Measurements from ENCODE around the gene MYRFL. TPM values are rescaled to one million over a fixed set of nuclear protein-coding genes. Genes with fewer than 3 reads are reported as not detected.

The MYRFL gene
- polyA plus RNA-seq, 1 donor, result 14.9 TPM

- Histone ChIP-seq H3K4me1 (ENCODE audit: control insufficient read depth, insufficient read depth, low read length) (no peaks in the 10 kb centered on the region), H3K4me3 (ENCODE audit: low read length) (no peak overlapping the region), H3K9me3 (ENCODE audit: control insufficient read depth, low read depth, low read length) (no peaks in the 10 kb centered on the region), H3K36me3 (ENCODE audit: control insufficient read depth, insufficient read depth, low read length) (no peaks in the 10 kb centered on the region), H3K27ac (ENCODE audit: low read length) (no peak overlapping the region), H3K27me3 (ENCODE audit: control insufficient read depth, insufficient read depth, low read length) (no peaks in the 10 kb centered on the region)
- DNase-seq, result no peak
Measured at GRCh38 chr12:69947123-69947522, 122.1 kb downstream of the MYRFL start.

GRCh38 chr12:69947897-69948296 is 122.9 kb downstream of the MYRFL start:
- no peak overlapping the region for H3K4me3 ChIP-seq (ENCODE audit: low read length)
- no peaks in the 10 kb centered on the region for H3K36me3 ChIP-seq (ENCODE audit: control insufficient read depth, insufficient read depth, low read length)
- DNase-seq, result no peak
- no peaks in the 10 kb centered on the region for H3K9me3 ChIP-seq (ENCODE audit: control insufficient read depth, low read depth, low read length)
- H3K27ac ChIP-seq (ENCODE audit: low read length), result no peak overlapping the region
- H3K4me1 ChIP-seq (ENCODE audit: control insufficient read depth, insufficient read depth, low read length), result no peaks in the 10 kb centered on the region
- no peaks in the 10 kb centered on the region for H3K27me3 ChIP-seq (ENCODE audit: control insufficient read depth, insufficient read depth, low read length)
- no CpG with 5 or more reads among the region's 1 CpG for WGBS (ENCODE audit: insufficient coverage, low lambda C conversion rate)

DNA sequence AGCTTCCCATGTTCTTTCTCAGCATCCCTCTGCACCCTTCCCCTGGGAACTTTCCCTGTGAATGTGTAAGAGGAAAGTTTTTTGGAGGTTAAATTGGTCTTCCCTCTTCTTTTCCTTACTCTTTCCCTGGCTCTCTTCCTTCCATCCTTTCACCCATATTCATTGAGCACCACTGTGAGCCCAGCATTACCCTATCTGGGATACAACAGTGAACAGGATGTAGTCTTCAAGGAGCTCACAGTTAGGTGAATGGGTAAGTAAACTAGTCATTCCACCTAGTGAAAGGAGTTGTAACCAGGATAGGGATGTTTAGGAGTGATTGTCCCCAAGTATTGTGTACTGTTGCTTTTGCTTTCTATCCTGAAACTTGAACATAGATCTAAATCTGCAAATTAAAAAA is 123.8 kb downstream of the MYRFL start:
- Histone ChIP-seq H3K36me3 (ENCODE audit: control insufficient read depth, insufficient read depth, low read length) (peaks cover 2% of the 10 kb centered on the region), H3K4me1 (ENCODE audit: control insufficient read depth, insufficient read depth, low read length) (no peaks in the 10 kb centered on the region), H3K4me3 (ENCODE audit: low read length) (no peak overlapping the region), H3K9me3 (ENCODE audit: control insufficient read depth, low read depth, low read length) (no peaks in the 10 kb centered on the region), H3K27me3 (ENCODE audit: control insufficient read depth, insufficient read depth, low read length) (no peaks in the 10 kb centered on the region), H3K27ac (ENCODE audit: low read length) (no peak overlapping the region)
- no peak for DNase-seq

DNA sequence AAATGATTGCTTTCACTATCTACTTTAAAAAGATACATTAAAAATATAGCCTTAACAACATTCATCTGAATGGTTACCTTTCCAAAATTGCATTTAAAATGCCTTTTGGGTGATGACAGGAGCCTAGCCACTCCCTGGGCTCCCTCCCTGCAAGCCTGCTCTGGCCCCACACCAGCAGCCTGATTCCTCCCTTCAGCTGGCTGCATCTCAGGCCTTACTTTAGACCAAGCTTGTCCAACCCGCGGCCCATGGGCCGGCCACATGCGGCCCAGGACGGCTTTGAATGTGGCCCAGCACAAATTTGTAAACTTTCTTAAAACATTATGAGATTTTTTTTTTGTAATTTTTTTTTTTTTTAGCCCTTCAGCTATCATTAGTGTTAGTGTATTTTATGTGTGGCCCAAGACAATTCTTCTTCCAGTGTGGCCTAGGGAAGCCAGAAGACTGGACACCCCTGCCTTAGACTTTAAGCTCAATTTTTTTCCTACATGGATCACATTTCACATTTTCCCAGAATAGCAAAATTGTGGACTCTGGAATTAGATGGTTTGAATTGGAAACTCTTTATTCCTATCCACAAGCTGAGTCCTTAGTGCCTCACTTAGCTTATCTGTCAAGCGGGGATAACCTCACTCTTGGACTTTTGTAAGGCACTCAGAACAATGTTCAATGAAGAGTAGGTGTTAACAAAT is 124.4 kb downstream of the MYRFL start:
- no CpG with 5 or more reads among the region's 6 CpGs for WGBS (ENCODE audit: insufficient coverage, low lambda C conversion rate)

DNA sequence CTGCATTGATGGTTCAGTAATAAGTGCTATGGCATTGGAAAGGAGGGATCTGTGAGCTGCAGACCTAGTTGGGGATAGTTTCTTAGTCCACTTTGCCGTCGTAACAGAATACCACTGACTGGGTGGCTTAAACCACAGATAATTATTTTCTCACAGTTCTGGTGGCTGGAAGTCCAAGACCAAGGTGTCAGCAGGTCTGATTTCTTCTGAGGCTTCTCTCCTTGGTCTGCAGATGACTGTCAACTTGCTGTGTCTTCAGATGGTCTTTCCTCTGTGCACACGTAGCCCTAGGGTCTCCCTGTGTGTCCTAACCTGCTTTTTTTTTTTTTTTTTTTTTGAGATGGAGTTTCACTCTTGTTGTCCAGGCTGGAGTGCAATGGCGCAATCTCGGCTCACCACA is 126.1 kb downstream of the MYRFL start:
- Histone ChIP-seq H3K4me3 (ENCODE audit: low read length) (no peak overlapping the region), H3K4me1 (ENCODE audit: control insufficient read depth, insufficient read depth, low read length) (no peaks in the 10 kb centered on the region), H3K36me3 (ENCODE audit: control insufficient read depth, insufficient read depth, low read length) (peaks cover 2% of the 10 kb centered on the region), H3K27ac (ENCODE audit: low read length) (no peak overlapping the region), H3K27me3 (ENCODE audit: control insufficient read depth, insufficient read depth, low read length) (no peaks in the 10 kb centered on the region), H3K9me3 (ENCODE audit: control insufficient read depth, low read depth, low read length) (no peaks in the 10 kb centered on the region)
- WGBS (ENCODE audit: insufficient coverage, low lambda C conversion rate), result no CpG with 5 or more reads among the region's 5 CpGs
- no peak for DNase-seq

More for the DNA sequence above, 124.4 kb downstream of the MYRFL start:
- no peak overlapping the region for H3K27ac ChIP-seq (ENCODE audit: low read length)
- H3K4me1 ChIP-seq (ENCODE audit: control insufficient read depth, insufficient read depth, low read length), result no peaks in the 10 kb centered on the region
- peaks cover 2% of the 10 kb centered on the region for H3K36me3 ChIP-seq (ENCODE audit: control insufficient read depth, insufficient read depth, low read length)
- H3K9me3 ChIP-seq (ENCODE audit: control insufficient read depth, low read depth, low read length), result no peaks in the 10 kb centered on the region
- H3K4me3 ChIP-seq (ENCODE audit: low read length), result no peak overlapping the region
- DNase-seq, result no peak
- no peaks in the 10 kb centered on the region for H3K27me3 ChIP-seq (ENCODE audit: control insufficient read depth, insufficient read depth, low read length)

DNA sequence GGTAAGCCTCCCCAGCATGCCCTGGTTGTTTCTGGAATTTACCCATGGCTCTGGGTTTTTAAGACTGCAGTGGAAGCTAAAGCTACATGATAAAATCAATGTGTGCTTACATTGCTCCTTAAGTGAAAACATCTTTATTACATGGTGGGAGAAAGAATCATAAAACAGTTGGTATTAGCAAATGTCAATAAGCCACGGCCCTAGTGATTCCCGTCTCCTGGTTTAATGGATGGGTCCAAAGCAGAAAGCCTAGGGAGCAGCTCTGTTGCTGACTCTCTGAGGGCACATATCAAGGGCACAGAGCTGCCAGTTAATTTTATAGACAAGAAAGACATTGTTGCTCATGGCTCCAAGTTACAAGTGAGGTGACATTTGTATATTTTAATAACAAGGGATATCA is 127.9 kb downstream of the MYRFL start:
- WGBS (ENCODE audit: insufficient coverage, low lambda C conversion rate), result no CpG with 5 or more reads among the region's 2 CpGs
- H3K9me3 ChIP-seq (ENCODE audit: control insufficient read depth, low read depth, low read length), result no peaks in the 10 kb centered on the region
- no peaks in the 10 kb centered on the region for H3K4me1 ChIP-seq (ENCODE audit: control insufficient read depth, insufficient read depth, low read length)
- DNase-seq, result no peak
- no peak overlapping the region for H3K27ac ChIP-seq (ENCODE audit: low read length)
- peaks cover 2% of the 10 kb centered on the region for H3K36me3 ChIP-seq (ENCODE audit: control insufficient read depth, insufficient read depth, low read length)
- no peak overlapping the region for H3K4me3 ChIP-seq (ENCODE audit: low read length)
- no peaks in the 10 kb centered on the region for H3K27me3 ChIP-seq (ENCODE audit: control insufficient read depth, insufficient read depth, low read length)

GRCh38 chr12:69961246-69961645 is 136.2 kb downstream of the MYRFL start:
- no peak for DNase-seq
- H3K36me3 ChIP-seq (ENCODE audit: control insufficient read depth, insufficient read depth, low read length), result no peaks in the 10 kb centered on the region
- H3K27me3 ChIP-seq (ENCODE audit: control insufficient read depth, insufficient read depth, low read length), result no peaks in the 10 kb centered on the region
- H3K4me3 ChIP-seq (ENCODE audit: low read length), result no peak overlapping the region
- H3K9me3 ChIP-seq (ENCODE audit: control insufficient read depth, low read depth, low read length), result no peaks in the 10 kb centered on the region
- H3K27ac ChIP-seq (ENCODE audit: low read length), result no peak overlapping the region
- no peaks in the 10 kb centered on the region for H3K4me1 ChIP-seq (ENCODE audit: control insufficient read depth, insufficient read depth, low read length)

GRCh38 chr12:69966409-69966808 is 141.4 kb downstream of the MYRFL start:
- WGBS (ENCODE audit: insufficient coverage, low lambda C conversion rate), result no CpG with 5 or more reads among the region's 1 CpG
- no peaks in the 10 kb centered on the region for H3K9me3 ChIP-seq (ENCODE audit: control insufficient read depth, low read depth, low read length)
- no peak for DNase-seq
- H3K4me3 ChIP-seq (ENCODE audit: low read length), result no peak overlapping the region
- no peaks in the 10 kb centered on the region for H3K4me1 ChIP-seq (ENCODE audit: control insufficient read depth, insufficient read depth, low read length)
- H3K36me3 ChIP-seq (ENCODE audit: control insufficient read depth, insufficient read depth, low read length), result no peaks in the 10 kb centered on the region
- H3K27ac ChIP-seq (ENCODE audit: low read length), result no peak overlapping the region
- H3K27me3 ChIP-seq (ENCODE audit: control insufficient read depth, insufficient read depth, low read length), result no peaks in the 10 kb centered on the region

- no peak for DNase-seq
- Histone ChIP-seq H3K4me1 (ENCODE audit: control insufficient read depth, insufficient read depth, low read length) (no peaks in the 10 kb centered on the region), H3K36me3 (ENCODE audit: control insufficient read depth, insufficient read depth, low read length) (no peaks in the 10 kb centered on the region), H3K4me3 (ENCODE audit: low read length) (no peak overlapping the region), H3K9me3 (ENCODE audit: control insufficient read depth, low read depth, low read length) (no peaks in the 10 kb centered on the region), H3K27me3 (ENCODE audit: control insufficient read depth, insufficient read depth, low read length) (no peaks in the 10 kb centered on the region), H3K27ac (ENCODE audit: low read length) (no peak overlapping the region)
- WGBS (ENCODE audit: insufficient coverage, low lambda C conversion rate), result 80% methylated on average over 1 of the region's 3 CpGs
Measured at GRCh38 chr12:69966839-69967238, 141.8 kb downstream of the MYRFL start.

GRCh38 chr12:69969011-69969410 is 144.0 kb downstream of the MYRFL start:
- Histone ChIP-seq H3K4me1 (ENCODE audit: control insufficient read depth, insufficient read depth, low read length) (no peaks in the 10 kb centered on the region), H3K27me3 (ENCODE audit: control insufficient read depth, insufficient read depth, low read length) (no peaks in the 10 kb centered on the region), H3K27ac (ENCODE audit: low read length) (no peak overlapping the region), H3K9me3 (ENCODE audit: control insufficient read depth, low read depth, low read length) (no peaks in the 10 kb centered on the region), H3K36me3 (ENCODE audit: control insufficient read depth, insufficient read depth, low read length) (no peaks in the 10 kb centered on the region), H3K4me3 (ENCODE audit: low read length) (no peak overlapping the region)
- WGBS (ENCODE audit: insufficient coverage, low lambda C conversion rate), result no CpG with 5 or more reads among the region's 3 CpGs
- no peak for DNase-seq

DNA sequence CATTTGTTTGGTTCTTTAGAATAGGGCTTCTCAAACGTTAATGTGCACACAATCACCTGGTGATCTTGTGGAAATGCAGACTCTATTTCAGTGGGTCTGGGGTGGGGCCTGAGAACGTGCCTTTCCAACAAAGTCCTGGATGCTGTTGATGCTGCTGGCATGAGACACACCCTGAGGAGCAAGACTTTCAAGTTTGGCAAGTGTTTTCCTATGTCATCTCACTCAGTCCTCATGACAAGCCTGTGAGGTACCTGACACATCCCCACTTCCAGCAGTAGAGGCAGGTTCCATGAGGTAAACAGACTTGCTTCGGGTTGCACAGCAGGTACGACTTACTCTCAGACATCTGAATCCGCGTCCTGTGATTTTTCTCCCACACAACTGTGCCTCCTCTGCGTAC is 147.1 kb downstream of the MYRFL start:
- no peak overlapping the region for H3K4me3 ChIP-seq (ENCODE audit: low read length)
- no peaks in the 10 kb centered on the region for H3K4me1 ChIP-seq (ENCODE audit: control insufficient read depth, insufficient read depth, low read length)

More for the DNA sequence above, 147.1 kb downstream of the MYRFL start:
- H3K27ac ChIP-seq (ENCODE audit: low read length), result no peak overlapping the region
- no peaks in the 10 kb centered on the region for H3K27me3 ChIP-seq (ENCODE audit: control insufficient read depth, insufficient read depth, low read length)
- no peak for DNase-seq
- no peaks in the 10 kb centered on the region for H3K36me3 ChIP-seq (ENCODE audit: control insufficient read depth, insufficient read depth, low read length)
- WGBS (ENCODE audit: insufficient coverage, low lambda C conversion rate), result no CpG with 5 or more reads among the region's 7 CpGs
- H3K9me3 ChIP-seq (ENCODE audit: control insufficient read depth, low read depth, low read length), result no peaks in the 10 kb centered on the region
